ENCODE data around the gene CNTNAP2.

The CNTNAP2 gene

DNA sequence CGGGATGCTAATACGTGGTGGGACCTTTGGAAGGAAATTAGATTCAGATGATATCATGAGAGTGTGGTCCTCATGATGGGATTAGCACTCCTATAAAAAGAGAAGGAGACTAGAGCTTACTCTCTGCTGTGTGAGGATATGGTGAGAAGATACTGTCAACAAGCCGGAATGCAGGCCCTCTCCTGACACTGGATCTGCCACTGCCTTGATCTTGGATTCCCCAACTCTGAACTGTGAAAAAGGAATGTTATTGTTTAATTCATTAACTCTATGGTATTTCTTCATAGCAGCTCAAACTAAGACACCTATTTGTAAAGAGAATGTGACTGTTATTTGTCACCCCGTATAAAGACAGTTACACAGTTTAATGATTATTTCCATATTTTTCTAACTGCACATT, 1246.5 kb downstream of the CNTNAP2 start:
- Histone ChIP-seq H3K36me3 (ENCODE audit: insufficient read depth) (no peaks in the 10 kb centered on the region), H3K27me3 (ENCODE audit: insufficient read depth, low read depth) (no peaks in the 10 kb centered on the region)

GRCh38 chr7:147376192-147376591, 1259.6 kb downstream of the CNTNAP2 start:
- Histone ChIP-seq H2AFZ (ENCODE audit: low read depth) (no peak overlapping the region), H3K4me1 (ENCODE audit: low read depth, poor library complexity, severe bottlenecking) (no peaks in the 10 kb centered on the region), H4K20me1 (ENCODE audit: insufficient read depth) (no peaks in the 10 kb centered on the region), H3K4me2 (no peak overlapping the region), H3K27me3 (ENCODE audit: insufficient read depth, low read depth) (no peaks in the 10 kb centered on the region), H3K9ac (no peak overlapping the region), H3K36me3 (ENCODE audit: insufficient read depth) (no peaks in the 10 kb centered on the region), H3K4me3 (IDR thresholded peaks at IDR 0.05; ENCODE audit: insufficient read depth, low read depth, low read length) (no peak overlapping the region), H3K27ac (no peak overlapping the region), H3K79me2 (ENCODE audit: insufficient read depth, low read depth) (no peaks in the 10 kb centered on the region)
- no peak for TF ChIP-seq CTCF (conservative IDR thresholded peaks at IDR 0.05; ENCODE audit: low read depth, low read length)

More for the DNA sequence above, 1246.5 kb downstream of the CNTNAP2 start:
- no peak overlapping the region for H3K4me2 ChIP-seq
- H3K4me1 ChIP-seq (ENCODE audit: low read depth, poor library complexity, severe bottlenecking) = no peaks in the 10 kb centered on the region
- H3K27ac ChIP-seq = no peak overlapping the region
- no peak overlapping the region for H3K4me3 ChIP-seq (IDR thresholded peaks at IDR 0.05; ENCODE audit: insufficient read depth, low read depth, low read length)
- no peak overlapping the region for H3K9ac ChIP-seq
- no peaks in the 10 kb centered on the region for H4K20me1 ChIP-seq (ENCODE audit: insufficient read depth)
- no peaks in the 10 kb centered on the region for H3K79me2 ChIP-seq (ENCODE audit: insufficient read depth, low read depth)
- no peak overlapping the region for H2AFZ ChIP-seq (ENCODE audit: low read depth)
- TF ChIP-seq CTCF (conservative IDR thresholded peaks at IDR 0.05; ENCODE audit: low read depth, low read length) = no peak

DNA sequence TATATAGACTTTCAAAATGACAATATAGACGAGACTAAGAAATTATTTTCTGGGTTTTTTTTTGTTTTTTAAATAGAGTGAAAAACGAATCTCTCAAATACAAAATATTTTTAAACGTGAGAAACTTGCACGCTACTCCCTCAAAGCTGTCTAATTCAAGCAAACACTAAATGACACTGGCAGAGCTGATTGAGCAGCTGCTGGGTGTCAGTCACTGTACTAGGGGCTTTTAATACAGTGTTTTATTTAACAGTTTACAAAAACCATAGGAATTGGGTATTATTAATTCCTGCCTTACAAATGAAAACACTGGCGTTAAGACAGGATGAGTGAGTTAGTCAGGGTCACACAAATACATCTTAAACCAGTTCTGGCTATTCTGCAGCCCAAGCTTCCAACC, 1264.3 kb downstream of the CNTNAP2 start:
- Histone ChIP-seq H2AFZ (ENCODE audit: low read depth) (no peak overlapping the region), H3K9ac (no peak overlapping the region), H3K27ac (no peak overlapping the region), H3K36me3 (ENCODE audit: insufficient read depth) (no peaks in the 10 kb centered on the region), H3K4me1 (ENCODE audit: low read depth, poor library complexity, severe bottlenecking) (no peaks in the 10 kb centered on the region), H4K20me1 (ENCODE audit: insufficient read depth) (no peaks in the 10 kb centered on the region), H3K4me3 (IDR thresholded peaks at IDR 0.05; ENCODE audit: insufficient read depth, low read depth, low read length) (no peak overlapping the region), H3K79me2 (ENCODE audit: insufficient read depth, low read depth) (no peaks in the 10 kb centered on the region), H3K27me3 (ENCODE audit: insufficient read depth, low read depth) (no peaks in the 10 kb centered on the region), H3K4me2 (no peak overlapping the region)
- no peak for TF ChIP-seq CTCF (conservative IDR thresholded peaks at IDR 0.05; ENCODE audit: low read depth, low read length)

DNA sequence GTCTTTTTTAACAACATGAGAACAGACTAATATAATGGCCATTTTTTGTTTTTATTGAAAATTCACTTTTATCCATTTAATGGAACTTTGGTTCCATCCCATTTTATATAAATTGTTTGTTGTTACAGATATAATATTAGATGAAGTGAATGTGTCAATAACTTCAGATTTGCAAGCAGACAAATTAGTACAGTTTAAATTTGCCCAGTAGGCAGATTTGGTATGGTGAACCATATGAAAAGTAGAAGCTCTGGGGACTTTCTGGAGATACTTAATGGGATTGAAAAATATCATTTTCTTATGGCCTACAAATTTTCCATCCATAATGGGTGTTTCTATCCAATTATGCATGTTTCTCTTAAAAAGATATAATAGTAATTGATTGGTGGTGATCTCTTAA, 1277.7 kb downstream of the CNTNAP2 start:
- Histone ChIP-seq H3K27ac (no peak overlapping the region), H2AFZ (ENCODE audit: low read depth) (no peak overlapping the region), H3K4me1 (ENCODE audit: low read depth, poor library complexity, severe bottlenecking) (peaks cover 11% of the 10 kb centered on the region), H3K36me3 (ENCODE audit: insufficient read depth) (no peaks in the 10 kb centered on the region), H4K20me1 (ENCODE audit: insufficient read depth) (no peaks in the 10 kb centered on the region), H3K4me2 (no peak overlapping the region), H3K4me3 (IDR thresholded peaks at IDR 0.05; ENCODE audit: insufficient read depth, low read depth, low read length) (no peak overlapping the region), H3K27me3 (ENCODE audit: insufficient read depth, low read depth) (no peaks in the 10 kb centered on the region), H3K9ac (no peak overlapping the region), H3K79me2 (ENCODE audit: insufficient read depth, low read depth) (no peaks in the 10 kb centered on the region)
- TF ChIP-seq CTCF (conservative IDR thresholded peaks at IDR 0.05; ENCODE audit: low read depth, low read length) = no peak

Measured in KMS-11 (cell line).